NCI-H1105 treated with DMSO at 0.1 percent for 48 hours (cell line): ENCODE data around the gene BOLA3.
"Not testable (repeated sequence)": the region's sequence is repeated elsewhere in the genome, so short reads cannot be mapped to it uniquely, and the experiment has no call there.

ENCODE experiments used
- DNase-seq: peaks from one replicate; lab custom pipeline; 2025; lab: John Stamatoyannopoulos, UW

BOLA3 gene

GRCh38 chr2:74101574-74102300 is 46.0 kb downstream of the BOLA3 start:
- no peak for DNase-seq

- DNase-seq: no peak
These were observed 47.2 kb downstream of the BOLA3 start for GRCh38 chr2:74100254-74101216.

GRCh38 chr2:74099835-74100234 is 47.9 kb downstream of the BOLA3 start:
- DNase-seq: no peak

GRCh38 chr2:74099271-74099670 is 48.4 kb downstream of the BOLA3 start:
- no peak for DNase-seq

GRCh38 chr2:74097574-74097973 is 50.1 kb downstream of the BOLA3 start:
- no peak for DNase-seq

GRCh38 chr2:74096052-74096451 is 51.7 kb downstream of the BOLA3 start:
- no peak for DNase-seq

- no peak for DNase-seq
These were observed 52.1 kb downstream of the BOLA3 start for GRCh38 chr2:74095632-74096031.

GRCh38 chr2:74094291-74094690 is 53.4 kb downstream of the BOLA3 start:
- no peak for DNase-seq

- no peak for DNase-seq
These were observed 53.9 kb downstream of the BOLA3 start for GRCh38 chr2:74093840-74094239.

- no peak for DNase-seq
These were observed 54.3 kb downstream of the BOLA3 start for GRCh38 chr2:74093426-74093825.

GRCh38 chr2:74092275-74092674 is 55.4 kb downstream of the BOLA3 start:
- no peak for DNase-seq

GRCh38 chr2:74091391-74091790 is 56.3 kb downstream of the BOLA3 start:
- DNase-seq: no peak

- DNase-seq: no peak
These were observed 57.6 kb downstream of the BOLA3 start for GRCh38 chr2:74089816-74090745.

- not testable (repeated sequence) for DNase-seq
These were observed 59.0 kb downstream of the BOLA3 start for GRCh38 chr2:74088676-74089075.

GRCh38 chr2:74087696-74088095 is 60.0 kb downstream of the BOLA3 start:
- DNase-seq: no peak

- no peak for DNase-seq
These were observed 61.7 kb downstream of the BOLA3 start for GRCh38 chr2:74086021-74086420.
